CD4-positive, alpha-beta T cell (primary cell): ENCODE measurements around the gene RAMP1. TPM values are rescaled to one million over a fixed set of nuclear protein-coding genes. Genes with fewer than 3 reads are reported as not detected.

Source experiments
- ATAC-seq: fragments of 200-7000 bp; cut with Tn5 transposase; one replicate; pipeline ENCODE4 v1.10.0; 2022; ENCODE audit warnings: mild to moderate bottlenecking; ENCODE audit not compliant: poor library complexity
- CTCF ChIA-PET: fragments of 350-600 bp; sonication (Branson Sonifier 250); formaldehyde crosslinking; loops from one replicate; lab custom pipeline; 2021; ENCODE audit warnings: antibody characterized with exemption, inconsistent platforms; lab: Charles Lee
- POLR2A ChIA-PET: fragments of 350-600 bp; sonication (Branson Sonifier 250); formaldehyde crosslinking; loops from one replicate; lab custom pipeline; 2021; ENCODE audit warnings: antibody characterized with exemption, inconsistent platforms; lab: Charles Lee
- DNase-seq, 14 experiments: peaks; one replicate each; pipeline ENCODE4 v3.0.0-alpha.2; 2013 to 2020; ENCODE audit warnings: mixed read lengths in 2 of 14
- H3K27ac ChIP-seq, 2 donors: one replicate each; pipeline versions ENCODE4 v1.5.1 to v1.7.0; 2013; ENCODE audit warnings: low read length in 2 of 2, low read depth in 1 of 2, mild to moderate bottlenecking in 1 of 2
- H3K27me3 ChIP-seq, 2 experiments: 1 replicate in 1 of 2; 2 replicates in 1 of 2; pipeline versions ENCODE4 v1.6.1 to v1.7.0; 2013; ENCODE audit warnings: low read length in 2 of 2, control low read depth in 1 of 2, mild to moderate bottlenecking in 1 of 2, moderate library complexity in 1 of 2; ENCODE audit not compliant: insufficient read depth in 2 of 2, control insufficient read depth in 1 of 2
- H3K36me3 ChIP-seq: one replicate; pipeline ENCODE4 v1.6.1; 2013; ENCODE audit warnings: low read length, control low read depth; ENCODE audit not compliant: insufficient read depth
- H3K4me1 ChIP-seq: one replicate; pipeline ENCODE4 v1.6.1; 2013; ENCODE audit warnings: low read length, control low read depth; ENCODE audit not compliant: insufficient read depth
- H3K4me3 ChIP-seq: one replicate; pipeline ENCODE4 v1.5.1; 2013; ENCODE audit warnings: mild to moderate bottlenecking, low read length, moderate library complexity
- H3K9me3 ChIP-seq, 2 experiments: 1 replicate in 1 of 2; 2 replicates in 1 of 2; pipeline versions ENCODE4 v1.6.1 to v1.7.0; 2013; ENCODE audit warnings: low read length in 2 of 2, mild to moderate bottlenecking in 2 of 2, control low read depth in 1 of 2, moderate library complexity in 1 of 2; ENCODE audit not compliant: control insufficient read depth in 1 of 2, insufficient read depth in 1 of 2
- H3K27ac Mint-ChIP-seq: one replicate; pipeline ENCODE4 v1.8.0; 2020; ENCODE audit warnings: mixed read lengths
- H3K27me3 Mint-ChIP-seq: one replicate; pipeline ENCODE4 v1.8.0; 2021; ENCODE audit warnings: mixed read lengths
- H3K36me3 Mint-ChIP-seq: one replicate; pipeline ENCODE4 v1.8.0; 2021; ENCODE audit warnings: low read depth, mixed read lengths
- H3K4me1 Mint-ChIP-seq: one replicate; pipeline ENCODE4 v1.8.0; 2021; ENCODE audit warnings: low read depth, mixed read lengths
- H3K4me3 Mint-ChIP-seq: one replicate; pipeline ENCODE4 v1.8.0; 2020; ENCODE audit warnings: mild to moderate bottlenecking, mixed read lengths
- H3K9me3 Mint-ChIP-seq: one replicate; pipeline ENCODE4 v1.8.0; 2020; ENCODE audit warnings: mixed read lengths
- intact Hi-C, 2 experiments: fragments of 100-400 bp; cut with DNase I in 1 of 2; cut with micrococcal nuclease in 1 of 2; formaldehyde crosslinking; loops; one replicate each; pipeline versions ENCODE4 v1.15.1 to v1.9.0; 2023 to 2025; cut with DNase I, micrococcal nuclease
- total RNA-seq, 174 experiments: library from RNA in 2 of 174; stranded (reverse) in 2 of 174; gene quantifications; one replicate each; pipeline ENCODE4 v1.2.3 and lab custom pipeline; 2021 to 2026
- TF ChIP-seq, protein P1 (sequence below): fragments of 200-600 bp; IDR thresholded peaks from one replicate; pipeline ENCODE4 v1.8.0; 2022; ENCODE audit warnings: antibody characterized with exemption, mild to moderate bottlenecking

The RAMP1 gene
- total RNA-seq, 2 experiments from 2014 or later = not detected

DNA sequence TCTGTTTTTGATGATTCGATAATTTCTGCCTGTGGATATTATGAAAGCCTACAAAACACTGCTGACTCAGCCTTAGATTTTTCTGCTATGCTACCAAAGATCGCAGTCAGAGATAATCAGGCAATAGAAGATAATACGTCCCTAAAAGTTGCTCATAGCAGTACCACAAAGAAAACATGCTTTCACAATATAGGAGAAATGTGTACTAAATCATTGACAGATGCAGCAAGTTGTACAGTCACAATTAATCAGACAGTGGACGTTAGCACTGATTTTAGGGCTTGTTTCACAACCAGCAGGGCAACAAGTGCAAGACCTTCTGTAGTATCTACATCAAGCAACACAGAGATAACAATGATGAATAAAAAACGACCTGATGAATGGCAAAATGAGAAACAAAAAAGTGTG lies 41.4 kb upstream of the RAMP1 start:
- Histone ChIP-seq H3K36me3 (no peaks in the 10 kb centered on the region), H3K4me1 (no peaks in the 10 kb centered on the region), H3K9me3 (no peaks in the 10 kb centered on the region), H3K27me3 (no peaks in the 10 kb centered on the region), H3K27ac (no peak overlapping the region), H3K4me3 (no peak overlapping the region)
- no peak overlapping the region for H3K4me3 Mint-ChIP-seq
- H3K27ac Mint-ChIP-seq = no peak overlapping the region
- TF ChIP-seq, protein P1, sequence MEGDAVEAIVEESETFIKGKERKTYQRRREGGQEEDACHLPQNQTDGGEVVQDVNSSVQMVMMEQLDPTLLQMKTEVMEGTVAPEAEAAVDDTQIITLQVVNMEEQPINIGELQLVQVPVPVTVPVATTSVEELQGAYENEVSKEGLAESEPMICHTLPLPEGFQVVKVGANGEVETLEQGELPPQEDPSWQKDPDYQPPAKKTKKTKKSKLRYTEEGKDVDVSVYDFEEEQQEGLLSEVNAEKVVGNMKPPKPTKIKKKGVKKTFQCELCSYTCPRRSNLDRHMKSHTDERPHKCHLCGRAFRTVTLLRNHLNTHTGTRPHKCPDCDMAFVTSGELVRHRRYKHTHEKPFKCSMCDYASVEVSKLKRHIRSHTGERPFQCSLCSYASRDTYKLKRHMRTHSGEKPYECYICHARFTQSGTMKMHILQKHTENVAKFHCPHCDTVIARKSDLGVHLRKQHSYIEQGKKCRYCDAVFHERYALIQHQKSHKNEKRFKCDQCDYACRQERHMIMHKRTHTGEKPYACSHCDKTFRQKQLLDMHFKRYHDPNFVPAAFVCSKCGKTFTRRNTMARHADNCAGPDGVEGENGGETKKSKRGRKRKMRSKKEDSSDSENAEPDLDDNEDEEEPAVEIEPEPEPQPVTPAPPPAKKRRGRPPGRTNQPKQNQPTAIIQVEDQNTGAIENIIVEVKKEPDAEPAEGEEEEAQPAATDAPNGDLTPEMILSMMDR = no peak
- H3K36me3 Mint-ChIP-seq = no peaks in the 10 kb centered on the region
- intact Hi-C loops = no loop called here
- no peaks in the 10 kb centered on the region for H3K27me3 Mint-ChIP-seq
- H3K9me3 Mint-ChIP-seq = no peaks in the 10 kb centered on the region
- ChIA-PET CTCF (interaction anchor here (0.6 kb wide), 1 partner anchor 12 kb away, joined by 3 read pairs; no protein-coding TSS in a partner anchor), POLR2A (no interaction called here)
- ATAC-seq = no peak
- no peak for DNase-seq
- peaks cover 5% of the 10 kb centered on the region for H3K4me1 Mint-ChIP-seq

DNA sequence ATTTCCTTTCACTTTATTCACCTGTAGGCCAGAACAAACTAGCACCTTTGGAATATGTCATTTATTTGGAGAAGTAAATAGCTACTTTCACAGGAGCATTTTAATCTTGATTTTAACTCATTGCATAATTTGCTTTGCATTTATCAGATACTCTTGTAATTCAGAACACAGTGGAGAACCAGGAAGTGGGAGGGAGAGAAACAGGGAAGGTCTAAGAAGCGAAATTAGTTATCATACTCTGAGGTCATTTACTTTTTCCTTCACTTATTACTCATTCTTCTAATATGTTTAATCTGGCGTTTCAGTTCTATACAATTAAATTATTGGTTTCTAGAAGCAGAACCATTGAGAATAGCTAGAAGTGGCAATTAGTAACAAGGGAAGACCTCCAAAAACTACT lies 40.2 kb upstream of the RAMP1 start:
- no peak overlapping the region for H3K4me3 Mint-ChIP-seq
- intact Hi-C loops = no loop called here
- TF ChIP-seq, protein P1 = no peak
- Histone ChIP-seq H3K4me3 (no peak overlapping the region), H3K27ac (no peak overlapping the region), H3K4me1 (no peaks in the 10 kb centered on the region), H3K36me3 (no peaks in the 10 kb centered on the region), H3K27me3 (no peaks in the 10 kb centered on the region), H3K9me3 (no peaks in the 10 kb centered on the region)
- H3K36me3 Mint-ChIP-seq = no peaks in the 10 kb centered on the region
- H3K9me3 Mint-ChIP-seq = no peaks in the 10 kb centered on the region
- POLR2A ChIA-PET = no interaction called here
- CTCF ChIA-PET = no interaction called here
- ATAC-seq (no peak), DNase-seq (no peak)
- no peak overlapping the region for H3K27ac Mint-ChIP-seq
- no peaks in the 10 kb centered on the region for H3K27me3 Mint-ChIP-seq
- peaks cover 5% of the 10 kb centered on the region for H3K4me1 Mint-ChIP-seq

DNA sequence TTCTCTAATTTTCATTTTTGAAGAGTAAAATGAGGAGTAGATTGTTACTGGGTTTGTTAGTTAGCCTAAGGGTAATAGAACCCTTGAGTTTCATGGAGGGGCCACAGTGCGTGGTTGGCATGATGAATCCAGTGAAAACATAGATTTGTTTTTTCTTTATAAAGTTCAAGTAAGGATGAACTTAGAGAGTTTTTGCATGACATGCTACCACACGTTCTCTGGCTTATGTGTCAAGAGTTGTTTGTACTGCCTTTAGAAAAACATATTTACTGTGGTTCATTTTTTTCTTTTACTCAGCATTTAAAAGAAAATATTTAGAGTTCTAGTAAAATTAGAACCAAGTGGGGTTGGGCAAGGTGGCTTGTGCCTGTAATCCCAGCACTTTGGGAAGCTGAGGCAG lies 39.0 kb upstream of the RAMP1 start:
- H3K36me3 Mint-ChIP-seq = no peaks in the 10 kb centered on the region

More for the DNA sequence above, 39.0 kb upstream of the RAMP1 start:
- intact Hi-C loops = no loop called here
- H3K36me3 ChIP-seq = no peaks in the 10 kb centered on the region
- Mint-ChIP-seq H3K27me3 (no peaks in the 10 kb centered on the region), H3K4me1 (peaks cover 5% of the 10 kb centered on the region), H3K4me3 (no peak overlapping the region), H3K9me3 (no peaks in the 10 kb centered on the region), H3K27ac (no peak overlapping the region)
- no peaks in the 10 kb centered on the region for H3K4me1 ChIP-seq
- no peaks in the 10 kb centered on the region for H3K27me3 ChIP-seq
- H3K9me3 ChIP-seq = no peaks in the 10 kb centered on the region
- ChIA-PET CTCF (no interaction called here), POLR2A (no interaction called here)
- TF ChIP-seq, protein P1 = no peak
- H3K27ac ChIP-seq = no peak overlapping the region
- no peak overlapping the region for H3K4me3 ChIP-seq
- ATAC-seq (no peak), DNase-seq (no peak)
